K562 treated with DMSO at 1 percent for 48 hours (cell line): Measurements from ENCODE around the gene E2F3. TPM values are rescaled to one million over a fixed set of nuclear protein-coding genes. Genes with fewer than 3 reads are reported as not detected.

Experiments used
- total RNA-seq: library from RNA; unstranded; fragments of 300-600 nt; gene quantifications from 2 replicates; pipeline ENCODE4 v1.2.3, GENCODE V29; 2022; ENCODE audit warnings: low replicate concordance; ENCODE audit errors: extremely low read depth

The E2F3 gene
- not detected in 2 replicates for total RNA-seq

DNA sequence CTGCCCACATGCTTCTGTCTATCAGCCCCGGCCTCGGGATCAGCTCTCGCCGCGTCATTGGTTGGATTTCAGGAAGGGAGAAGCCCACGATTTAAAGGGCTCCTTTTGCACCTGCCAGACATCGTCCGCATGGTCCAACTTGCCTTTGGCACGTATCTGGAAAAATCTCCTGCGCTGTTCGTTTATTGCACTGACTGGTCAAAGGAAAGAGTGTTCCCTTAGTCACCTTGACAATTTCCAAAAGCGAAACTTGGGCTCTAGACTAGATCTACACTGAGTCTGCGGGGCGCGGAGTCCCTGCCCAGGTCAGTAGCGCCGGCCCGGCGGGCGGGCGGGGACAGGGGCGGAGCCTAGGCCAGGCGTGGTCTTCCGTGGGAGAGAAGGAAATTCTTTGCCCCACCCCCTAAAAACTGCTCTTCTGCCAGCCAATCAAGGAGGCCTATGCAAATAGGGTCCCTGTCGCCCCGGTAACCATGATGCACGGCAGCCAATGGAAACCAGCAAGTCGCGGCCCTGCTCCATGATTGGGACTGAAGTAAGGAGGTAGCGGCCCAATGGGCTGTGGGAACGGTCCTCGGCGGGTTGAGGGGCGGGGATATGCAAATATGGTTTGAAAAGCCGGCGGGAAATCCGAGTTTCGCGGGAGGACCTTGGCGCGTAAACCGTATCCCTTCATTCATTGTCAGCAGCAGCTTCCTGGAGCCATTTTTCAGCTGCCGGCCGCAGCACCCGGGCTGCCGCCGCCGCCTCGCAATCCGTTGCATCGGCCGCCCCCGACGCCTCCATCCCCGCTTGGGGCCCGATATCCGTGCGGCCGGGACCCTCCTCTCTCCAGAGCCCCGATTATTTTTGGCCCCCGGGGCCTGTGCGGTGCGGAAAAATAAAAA is at the start of gene E2F3:
Gene E2F3, plus strand, starts transcription at position 675 of the 887 bp plus-strand sequence. CDS start 354 bp downstream, outside the sequence.

GRCh38 chr6:20534295-20535262 is 132.9 kb downstream of the E2F3 start, which contains the start of gene CDKAL1:
CDKAL1 (plus strand) TSS chr6:20534457; CDS start chr6:20546351, 11,894 bp downstream.

Other genes with a start within 250 kb of the E2F3 start
- not detected in 2 replicates for gene MBOAT1, start 189.4 kb upstream of the E2F3 start, total RNA-seq
- gene CDKAL1, start 132.6 kb downstream of the E2F3 start, total RNA-seq, result not detected in 2 replicates